C4-2B (cell line): ENCODE measurements around the gene ARHGEF12.
A peak's percentile ranks its signal among the peaks of the same experiment; 100 is the strongest.

ENCODE experiments used
- H3K27ac ChIP-seq: fragments of 450-650 bp; 2 replicates; pipeline ENCODE4 v1.5.1; 2017
- CTCF ChIP-seq: fragments of 450-650 bp; conservative IDR thresholded peaks from 2 replicates; pipeline ENCODE4 v1.5.1; 2017; ENCODE audit warnings: mild to moderate bottlenecking
- ZFX ChIP-seq: fragments of 450-650 bp; IDR thresholded peaks from 2 replicates; pipeline ENCODE4 v1.6.1; 2017

ARHGEF12 gene

GRCh38 chr11:120336641-120337354, 585 bp downstream of the ARHGEF12 start:
- TF ChIP-seq ZFX, result peak; percentile 75
- TF ChIP-seq CTCF, result no peak
- peak overlapping the region; percentile 94 for H3K27ac ChIP-seq

- peak overlapping the region; percentile 94 for H3K27ac ChIP-seq
- no peak for TF ChIP-seq CTCF
- TF ChIP-seq ZFX, result no peak
Measured at GRCh38 chr11:120337355-120338106, 1.3 kb downstream of the ARHGEF12 start.

- no peak for TF ChIP-seq ZFX
- TF ChIP-seq CTCF, result no peak
- H3K27ac ChIP-seq, result peak overlapping the region; percentile 94; the same call in 1 of the 2 replicates
Measured at GRCh38 chr11:120338107-120338933, 2.1 kb downstream of the ARHGEF12 start.

GRCh38 chr11:120339394-120339890, 3.2 kb downstream of the ARHGEF12 start:
- TF ChIP-seq CTCF, result no peak
- TF ChIP-seq ZFX, result no peak
- H3K27ac ChIP-seq, result no peak overlapping the region

- no peak overlapping the region for H3K27ac ChIP-seq
- TF ChIP-seq ZFX (no peak), CTCF (no peak)
Measured at GRCh38 chr11:120340529-120340928, 4.3 kb downstream of the ARHGEF12 start.

- no peak overlapping the region for H3K27ac ChIP-seq
- TF ChIP-seq CTCF, result no peak
- no peak for TF ChIP-seq ZFX
Measured at GRCh38 chr11:120342226-120342625, 6.0 kb downstream of the ARHGEF12 start.
